Cerebellar cortex (tissue), 1 donor: ENCODE results near the gene SHROOM2.
A peak's percentile ranks its signal among the peaks of the same experiment; 100 is the strongest.

Experiments used
- DNase-seq: peaks from one replicate; pipeline ENCODE4 v3.0.0-alpha.2; 2015; ENCODE audit warnings: low spot score

Gene SHROOM2

GRCh38 chrX:9862953-9863352, 76.7 kb downstream of the SHROOM2 start:
- no peak for DNase-seq

- DNase-seq = no peak
Observed at GRCh38 chrX:9864011-9864410, 77.8 kb downstream of the SHROOM2 start.

- DNase-seq = no peak
Observed at GRCh38 chrX:9865804-9866472, 79.7 kb downstream of the SHROOM2 start.

DNA sequence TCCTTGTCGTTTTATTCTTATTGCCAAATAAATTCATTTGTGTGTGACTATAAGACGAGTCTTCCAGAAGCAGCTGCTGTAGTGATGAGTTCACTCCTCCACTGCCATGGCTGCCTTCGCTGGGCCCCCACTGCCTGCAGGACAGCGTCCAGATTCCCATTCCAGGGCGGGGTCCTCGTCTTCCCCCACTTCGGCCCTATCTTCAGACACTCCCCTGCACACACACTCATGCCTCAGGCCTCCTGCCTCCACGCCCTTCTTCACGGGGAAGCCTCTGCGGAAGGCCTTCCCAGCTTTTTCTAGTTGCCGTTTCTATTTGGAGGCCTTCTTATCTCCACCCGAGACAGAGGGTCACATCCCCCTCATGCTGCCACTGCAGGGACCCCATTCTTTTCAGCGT, 80.4 kb downstream of the SHROOM2 start:
- DNase-seq = no peak

GRCh38 chrX:9867226-9867625, 81.0 kb downstream of the SHROOM2 start:
- no peak for DNase-seq

DNA sequence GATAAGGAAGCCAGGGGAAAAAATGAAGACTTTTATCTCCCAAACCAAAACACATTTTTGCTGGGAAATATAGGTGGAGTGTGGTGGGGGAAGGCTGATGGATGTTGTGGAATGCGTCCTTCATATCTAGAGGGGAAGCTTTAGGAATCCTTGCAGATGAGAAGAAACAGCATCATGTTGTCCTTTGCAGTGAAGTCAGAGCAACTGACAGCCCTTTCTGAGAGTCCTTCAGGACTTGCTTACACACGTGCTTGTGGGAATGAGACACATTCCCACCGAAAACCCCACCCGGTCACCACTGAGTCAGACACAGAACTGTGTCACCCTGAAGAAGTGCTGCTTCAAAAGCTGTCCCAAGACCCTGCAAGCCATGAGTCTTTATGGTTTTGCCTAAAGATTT, 81.5 kb downstream of the SHROOM2 start:
- no peak for DNase-seq

- DNase-seq = no peak
Observed at GRCh38 chrX:9871701-9872268, 85.6 kb downstream of the SHROOM2 start.

- no peak for DNase-seq
Observed at GRCh38 chrX:9873360-9873759, 87.1 kb downstream of the SHROOM2 start.

DNA sequence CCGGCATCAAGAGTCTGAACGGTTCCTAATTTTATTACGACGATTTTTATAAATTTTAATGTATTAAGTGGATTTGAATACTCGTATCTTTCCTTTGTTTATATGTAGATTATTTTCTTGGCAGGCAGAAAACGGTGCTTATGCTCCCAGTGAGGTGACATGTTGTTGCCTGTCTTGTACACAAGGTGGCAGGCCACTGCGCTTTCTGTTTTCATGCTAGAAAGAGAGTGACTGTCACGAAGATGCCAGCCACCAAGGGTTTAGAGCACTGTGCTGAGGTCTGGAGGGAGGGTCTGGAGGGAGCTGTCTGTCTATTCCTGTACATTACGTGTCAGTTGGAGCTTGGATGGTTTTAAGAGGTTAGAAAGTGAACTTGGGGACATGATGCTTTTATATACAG, 87.7 kb downstream of the SHROOM2 start:
- peak; percentile 49 for DNase-seq

DNA sequence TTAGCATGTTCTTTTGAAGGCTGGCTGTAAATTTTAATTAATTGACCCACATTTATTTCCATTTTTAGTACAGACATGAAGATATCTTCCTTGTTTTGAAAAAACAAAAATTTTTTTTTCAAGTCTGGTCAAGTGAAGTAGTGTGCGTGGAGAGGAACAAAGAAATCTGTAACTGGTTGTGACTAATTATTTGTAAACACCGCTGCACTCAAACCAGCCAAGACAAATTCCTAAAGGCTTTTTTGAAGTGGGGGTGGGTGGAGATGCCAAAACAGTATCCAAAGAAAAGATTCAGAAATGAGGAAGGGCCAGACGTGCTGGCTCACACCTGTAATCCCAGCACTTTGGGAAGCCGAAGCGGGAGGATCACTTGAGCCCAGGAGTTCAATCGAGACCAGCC, 88.3 kb downstream of the SHROOM2 start:
- DNase-seq = no peak

GRCh38 chrX:9875801-9876200, 89.6 kb downstream of the SHROOM2 start:
- DNase-seq = no peak

DNA sequence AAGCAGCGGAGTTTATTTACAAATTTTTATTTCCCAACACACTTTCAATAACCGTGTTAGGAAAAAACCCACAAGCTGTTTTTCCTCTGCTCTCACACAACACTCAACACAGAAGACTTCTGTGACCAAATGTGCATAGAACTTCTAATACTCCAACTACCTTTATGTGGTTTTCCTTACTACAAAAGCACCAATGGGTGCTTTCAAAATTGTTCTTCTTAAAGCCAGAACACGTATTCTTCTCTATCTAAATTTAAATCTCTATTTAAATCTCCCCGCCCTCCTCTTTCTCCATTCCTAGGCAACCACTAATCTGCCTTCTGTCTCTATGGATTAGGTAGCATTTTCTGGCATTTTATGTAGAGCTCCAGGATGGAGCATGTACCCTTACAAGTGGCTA, 90.0 kb downstream of the SHROOM2 start:
- DNase-seq = no peak

DNA sequence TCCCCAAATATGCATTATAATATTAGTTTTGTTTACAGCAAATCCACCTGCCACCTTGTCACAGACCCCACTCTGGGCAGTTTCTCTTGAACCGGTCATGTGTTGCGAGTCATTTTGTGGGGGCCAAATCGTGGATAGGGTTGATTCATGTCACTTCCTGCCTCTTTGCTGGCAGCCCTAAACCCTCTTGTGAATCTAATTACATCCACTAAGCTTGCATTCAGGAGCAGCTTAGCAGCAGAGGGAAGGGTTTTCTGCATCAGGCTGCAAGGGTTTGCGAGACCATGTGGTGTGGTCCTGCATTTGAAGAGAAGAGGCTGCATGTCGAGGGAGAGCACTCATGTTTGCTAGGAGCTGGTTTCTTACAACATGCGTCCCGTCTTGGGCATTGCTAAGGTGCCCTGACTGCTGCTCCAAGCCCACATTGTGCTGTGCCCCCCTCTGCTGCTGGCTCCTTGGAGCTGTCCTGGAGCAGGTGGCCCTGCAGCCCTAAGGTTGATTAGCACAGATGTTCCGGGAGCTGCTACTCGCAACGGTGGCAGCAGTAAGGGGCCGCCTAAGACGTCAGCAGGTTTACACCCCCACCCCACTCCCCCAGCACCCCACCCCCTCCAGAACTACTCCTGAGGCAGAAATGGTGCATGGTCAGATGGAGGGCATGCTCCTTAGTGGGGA, 92.1 kb downstream of the SHROOM2 start:
- no peak for DNase-seq

- peak; percentile 29 for DNase-seq
Observed at GRCh38 chrX:9880237-9880636, 94.0 kb downstream of the SHROOM2 start.

GRCh38 chrX:9880870-9881269, 94.6 kb downstream of the SHROOM2 start:
- DNase-seq = no peak

DNA sequence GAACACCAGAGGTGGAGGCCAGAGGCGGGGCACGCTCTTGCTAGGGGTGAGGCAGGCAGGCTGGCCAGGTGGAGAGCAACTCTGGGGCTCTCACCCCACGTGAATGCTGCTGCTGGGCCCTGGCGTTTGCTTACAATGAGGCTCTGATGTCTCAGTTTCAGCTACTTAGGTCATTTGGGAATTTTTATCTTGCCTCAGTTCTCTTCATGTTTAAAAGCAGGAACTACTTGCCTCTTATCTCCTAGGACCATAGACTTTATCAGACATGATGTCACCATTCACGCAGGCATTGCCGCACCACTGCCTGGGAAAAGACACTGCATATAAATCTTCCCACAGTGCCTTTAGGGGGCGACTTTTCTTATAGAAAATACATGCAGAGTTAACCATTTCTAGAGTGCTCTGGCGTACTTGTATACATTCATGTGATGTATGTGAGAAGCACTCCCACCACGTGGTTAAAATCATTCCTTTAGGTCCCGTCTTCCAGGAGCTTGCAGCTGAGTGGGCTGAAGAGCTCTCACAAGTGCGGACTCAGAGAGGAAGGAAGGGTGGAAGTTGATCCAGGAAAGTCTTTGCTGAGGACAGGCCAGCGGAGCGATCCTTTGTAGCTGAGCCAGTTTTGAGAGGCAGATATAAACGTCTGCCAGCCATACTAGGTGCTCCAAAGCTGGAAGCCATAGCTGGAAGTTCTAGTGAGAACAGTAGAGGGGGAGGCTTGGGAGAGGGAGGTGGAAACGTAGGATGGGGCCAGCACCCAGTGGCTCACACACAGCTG, 96.6 kb downstream of the SHROOM2 start:
- DNase-seq = no peak

DNA sequence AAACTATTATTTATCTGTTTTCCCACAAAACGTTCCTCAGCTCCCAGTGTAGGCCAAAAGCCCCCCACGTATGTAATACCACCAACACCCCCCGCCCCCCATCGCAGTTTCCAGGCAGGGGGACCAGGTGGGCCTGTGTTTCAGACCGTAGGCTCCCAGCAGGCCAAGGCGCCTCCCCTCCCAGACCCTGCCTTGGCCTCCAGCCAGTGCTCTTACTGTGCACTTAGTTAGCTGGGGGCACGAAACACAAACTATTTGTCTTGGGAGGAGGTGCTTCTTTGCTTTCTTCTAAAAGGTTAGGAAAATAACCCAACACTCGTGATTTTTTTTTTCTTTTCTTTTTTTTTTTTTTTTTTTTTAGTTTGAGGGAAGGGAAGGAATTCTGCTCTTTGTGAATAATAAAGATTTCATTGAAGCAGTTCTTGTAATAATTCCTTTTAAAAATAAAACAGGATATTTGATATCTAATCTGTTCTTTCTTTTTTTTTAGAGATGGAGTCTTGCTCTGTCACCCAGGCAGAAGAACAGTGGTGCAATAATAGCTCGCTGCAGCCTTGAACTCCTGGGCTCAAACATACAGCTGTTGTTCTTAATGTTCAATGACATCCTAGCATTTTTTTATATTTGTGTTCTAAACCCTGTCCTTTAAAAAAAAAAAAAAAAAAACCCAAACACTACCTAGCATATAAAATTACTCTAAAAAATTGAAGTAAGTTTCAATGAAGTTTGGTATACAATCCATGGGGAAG, 98.0 kb downstream of the SHROOM2 start:
- no peak for DNase-seq

GRCh38 chrX:9885150-9885549, 98.9 kb downstream of the SHROOM2 start:
- DNase-seq = peak; percentile 60

GRCh38 chrX:9887659-9888297, 101.5 kb downstream of the SHROOM2 start:
- no peak for DNase-seq

- no peak for DNase-seq
Observed at GRCh38 chrX:9888953-9889470, 102.8 kb downstream of the SHROOM2 start.

- DNase-seq = no peak
Observed at GRCh38 chrX:9890681-9891091, 104.5 kb downstream of the SHROOM2 start.
